K562 (cell line): ENCODE results near the gene IQCN. TPM values are rescaled to one million over a fixed set of nuclear protein-coding genes. Genes with fewer than 3 reads are reported as not detected.
A peak's percentile ranks its signal among the peaks of the same experiment; 100 is the strongest.

Experiments
- BDP1 ChIP-seq: IDR thresholded peaks from 3 replicates; pipeline ENCODE4 v1.6.1; 2011; ENCODE audit not compliant: insufficient read length, insufficient read depth
- MGA ChIP-seq: fragments of 450-650 bp; IDR thresholded peaks from 2 replicates; pipeline ENCODE4 v1.6.1; 2016; ENCODE audit warnings: mild to moderate bottlenecking, moderate library complexity
- RBM17 ChIP-seq: fragments of 200-400 bp; formaldehyde crosslinking; IDR thresholded peaks from 2 replicates; pipeline ENCODE4 v1.6.1; 2017; ENCODE audit warnings: low read depth, mild to moderate bottlenecking, low read length, borderline replicate concordance
- XRCC3 ChIP-seq: fragments of 450-650 bp; IDR thresholded peaks from 2 replicates; pipeline ENCODE4 v1.6.1; 2017; ENCODE audit warnings: mild to moderate bottlenecking, moderate library complexity
- ZFP91 ChIP-seq: sonication (generic); formaldehyde crosslinking; IDR thresholded peaks from 2 replicates; pipeline ENCODE4 v1.8.0; 2022; ENCODE audit warnings: mild to moderate bottlenecking, missing genetic modification reagents
- ZNF121 ChIP-seq: sonication (generic); formaldehyde crosslinking; conservative IDR thresholded peaks from 2 replicates; pipeline ENCODE4 v1.8.0; 2022; ENCODE audit warnings: missing genetic modification reagents
- ZNF146 ChIP-seq: IDR thresholded peaks from one replicate; pipeline ENCODE4 v1.6.1; 2018; ENCODE audit warnings: missing compliant biosample characterization; ENCODE audit not compliant: unreplicated experiment
- ZNF408 ChIP-seq: fragments of 250-450 bp; sonication (Bioruptor Pico); IDR thresholded peaks from 2 replicates; pipeline ENCODE4 v1.4.0; 2020; ENCODE audit warnings: low read depth, mild to moderate bottlenecking, moderate library complexity
- polyA plus RNA-seq, 8 experiments: library from polyadenylated mRNA; depleted of rRNA in 4 of 8; stranded (reverse) in 5 of 8; unstranded in 3 of 8; fragments of >200 nt; fragmentation: Nextera tagmentation in 2 of 8; fragmentation: Illumina TruSeq in 1 of 8; extraction: Ambion mirVana in 2 of 8; extraction: Trizol in 1 of 8; gene quantifications; 2 replicates each; pipeline versions ENCODE4 v1.2.1 to v1.2.3, GENCODE V29; 2011 to 2014; ENCODE audit warnings: inconsistent platforms in 1 of 8, missing spikeins in 1 of 8
- total RNA-seq, 7 experiments: library from RNA; depleted of rRNA in 6 of 7; stranded (reverse); fragments of >200 nt in 6 of 7; fragmentation: Illumina TruSeq in 2 of 7; extraction: Trizol in 2 of 7; gene quantifications; 2 replicates each; pipeline versions ENCODE4 v1.2.1 to v1.2.3, GENCODE V29; 2011 to 2021; ENCODE audit warnings: low replicate concordance in 1 of 7

Gene IQCN
- total and polyA plus RNA-seq, 9 of the 15 experiments (the other 6 are each of a cell fraction or from before 2014, with no cell fraction given), result 0.01 to 0.07 (median 0.04) TPM; not detected in 3

- TF ChIP-seq ZNF121, result peak; percentile 90
- TF ChIP-seq ZNF146 (CRISPR knock-in tag), result no peak
- TF ChIP-seq ZNF408 (CRISPR knock-in tag), result no peak
- no peak for TF ChIP-seq MGA
- TF ChIP-seq XRCC3, result no peak
- no peak for TF ChIP-seq ZFP91
- TF ChIP-seq RBM17, result no peak
- no peak for TF ChIP-seq BDP1
Measured at GRCh38 chr19:18274781-18275356, 617 bp upstream of the IQCN start (continued).
